ENCODE measurements around the gene UBTF. TPM values are rescaled to one million over a fixed set of nuclear protein-coding genes. Genes with fewer than 3 reads are reported as not detected.

UBTF gene
- total and polyA plus RNA-seq, 9 of the 15 experiments (the other 6 are each of a cell fraction or from before 2014, with no cell fraction given): 1.2 to 113 (median 83.6) TPM

DNA sequence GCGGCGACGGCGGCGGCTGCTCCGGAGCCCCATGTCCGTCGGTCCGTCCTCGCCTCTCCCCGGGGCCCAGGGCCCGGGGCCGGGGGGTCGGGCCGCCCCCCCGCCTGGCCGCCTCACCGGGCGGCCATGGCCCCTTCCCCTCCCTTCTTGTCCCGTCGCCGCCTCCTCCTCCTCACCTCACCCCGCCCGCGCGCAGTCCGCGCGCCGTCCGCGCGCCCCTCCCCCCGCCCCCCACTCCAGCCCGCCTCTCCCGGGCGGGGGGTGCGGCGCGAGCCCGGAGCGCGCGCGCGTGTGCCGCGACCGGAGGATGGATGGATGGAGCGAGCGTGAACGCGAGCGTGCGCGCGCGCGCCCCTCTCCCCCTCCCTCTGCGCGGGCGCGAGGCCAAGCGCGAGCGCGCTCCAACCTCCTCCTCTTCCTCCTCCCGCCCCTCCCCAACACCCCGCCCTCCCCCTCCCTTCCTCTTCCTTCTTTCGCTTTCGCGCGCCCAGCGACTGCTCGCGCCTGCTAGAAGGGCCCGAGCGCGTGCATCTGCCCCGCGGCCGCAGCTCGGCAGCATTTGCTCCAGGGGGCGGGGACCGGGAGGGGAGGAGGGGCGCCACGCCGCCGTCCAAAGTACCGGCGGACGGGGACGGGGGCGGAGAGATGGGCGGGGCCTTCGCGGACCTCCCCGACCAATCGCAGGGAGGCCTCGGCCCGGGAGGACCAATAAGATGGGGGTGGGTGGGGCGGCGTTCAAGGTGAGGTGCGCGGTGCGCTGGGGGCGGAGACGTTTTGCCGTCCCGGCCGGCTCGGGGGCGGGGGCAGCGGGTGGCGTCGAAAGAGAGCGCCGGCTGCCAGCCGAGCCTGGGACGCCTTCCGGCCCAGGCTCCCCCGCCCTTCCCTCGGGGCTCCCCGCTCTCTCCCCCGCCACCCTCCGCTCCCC lies 19.7 kb downstream of the UBTF start, which contains the start of gene ATXN7L3 (continued):
- TF ChIP-seq HDAC3 (IDR thresholded peaks at IDR 0.05; ENCODE audit: borderline replicate concordance, partially characterized antibody): no peak
- TF ChIP-seq CTBP1 (IDR thresholded peaks at IDR 0.05; ENCODE audit: borderline replicate concordance): peak; percentile 58; the same call in 1 of the 2 replicates
- no peak for TF ChIP-seq FOXK1 (CRISPR knock-in tag; IDR thresholded peaks at IDR 0.05; ENCODE audit: borderline replicate concordance)
- 0 out of 2 replicates have a peak, but pooled peaks have one; percentile 21 for TF ChIP-seq CHD2 (IDR thresholded peaks at IDR 0.05; ENCODE audit: low read depth, low read length)

DNA sequence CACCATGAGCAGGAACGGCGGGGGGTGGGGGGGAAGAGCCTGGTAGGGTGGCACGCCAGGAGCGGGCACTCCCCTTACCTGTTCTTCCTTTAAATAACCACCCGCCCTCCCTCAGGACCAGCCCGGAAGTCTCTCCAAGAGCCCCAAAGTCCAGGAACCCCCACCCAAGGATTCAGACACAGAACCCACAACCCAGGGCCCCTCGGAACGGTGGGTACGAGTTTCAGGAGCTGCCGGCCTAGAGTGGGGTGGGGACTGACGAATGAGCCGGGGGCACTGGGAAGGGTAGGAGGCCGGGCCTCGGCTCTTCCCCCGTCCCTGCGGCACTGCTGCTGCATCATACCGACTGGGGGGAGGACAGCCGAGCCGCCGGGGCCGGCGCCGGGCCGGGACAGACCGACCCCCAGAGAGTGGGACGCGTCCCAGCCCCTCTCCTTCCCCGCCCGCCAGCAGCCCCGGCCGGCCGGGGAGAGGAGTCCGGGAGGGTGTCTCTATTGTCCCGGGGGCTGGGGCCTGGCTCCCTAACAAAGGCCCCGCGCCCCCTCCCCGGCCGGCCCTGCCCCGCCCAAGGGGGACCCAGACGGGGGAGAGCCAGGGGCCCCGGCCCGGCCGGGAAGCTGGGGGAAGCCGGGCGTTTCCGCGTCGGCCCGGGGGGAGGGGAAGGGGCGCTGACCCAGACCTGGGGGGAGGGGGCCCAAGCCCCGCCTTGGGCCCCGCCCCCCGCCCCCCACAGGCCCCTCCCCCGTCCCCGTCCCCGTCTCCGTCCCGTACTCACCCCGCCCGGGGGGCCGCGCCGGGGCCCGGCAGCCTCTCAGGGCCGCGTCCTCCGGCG lies 20.5 kb downstream of the UBTF start:
- peaks cover 24% of the 10 kb centered on the region for H3K79me2 ChIP-seq (ENCODE audit: control insufficient read depth, insufficient read depth, low read length)
- H3K27me3 ChIP-seq (ENCODE audit: control insufficient read depth in 2 of 2, insufficient read depth in 2 of 2, low read length in 2 of 2): no peaks in the 10 kb centered on the region
- H3K27ac ChIP-seq (ENCODE audit: extremely low read depth, low read depth, low read length): peak overlapping the region; percentile 91
- H3K9me1 ChIP-seq (ENCODE audit: control insufficient read depth, insufficient read depth, low read length): no peaks in the 10 kb centered on the region
- H3K9me3 ChIP-seq (replicated peaks; ENCODE audit: control insufficient read depth, insufficient read depth, low read depth, low read length): no peaks in the 10 kb centered on the region
- peak; percentile 22 for ATAC-seq
- in situ Hi-C loops (cut with MboI) (no loop called here), intact Hi-C loops (cut with micrococcal nuclease) (loop anchor here (1.0 kb wide), 1 partner anchor 146 kb away; the partner anchor contains the start of gene GRN)
- H3K9ac ChIP-seq (ENCODE audit: insufficient read depth in 1 of 2, low read depth in 2 of 2, low read length in 2 of 2): peak overlapping the region; percentile 90 to 97
- peaks cover 27 to 38% of the 10 kb centered on the region in 2 experiments for H3K4me1 ChIP-seq (replicated peaks in 1 of 2; ENCODE audit: control insufficient read depth in 2 of 2, insufficient read depth in 2 of 2, low read length in 2 of 2)
- ChIA-PET CTCF (ENCODE audit: low intra/inter-chr PET ratio) (interaction anchor here (1.1 kb wide), 1 partner anchor 11 kb away, joined by 3 read pairs; no protein-coding TSS in a partner anchor), POLR2A (interaction anchor here (0.6 to 2.4 kb wide), 7 partner anchors 10 to 191 kb away, joined by 3 to 14 read pairs (median 5); partner anchors contain the start of genes ITGA2B and TMUB2)
- BruUV-seq (replicated peaks): no TSS peak
- WGBS (ENCODE audit: insufficient coverage, low coverage, missing lambda C conversion rate): 2% methylated on average over 9 of the region's 68 CpGs
- peak overlapping the region; percentile 42 for H2AFZ ChIP-seq (ENCODE audit: low read depth, low read length)
- peak overlapping the region; percentile 91 for H3K4me2 ChIP-seq (ENCODE audit: insufficient read depth, low read length)
- no peak for FAIRE-seq
- peak; percentile 69 to 95 (median 92) for DNase-seq (ENCODE audit: extremely low read depth in 1 of 4, low spot score in 3 of 4)
- H3K36me3 ChIP-seq (ENCODE audit: control insufficient read depth, insufficient read depth, low read length): peaks cover 39% of the 10 kb centered on the region; the same call in 2 of the 3 replicates
- no peaks in the 10 kb centered on the region; the same call in 1 of the 2 replicates for H4K20me1 ChIP-seq (replicated peaks; ENCODE audit: control insufficient read depth, insufficient read depth, low read length)
- peak overlapping the region; percentile 79 for H3K4me3 ChIP-seq
- TF ChIP-seq PHF20 (IDR thresholded peaks at IDR 0.05; ENCODE audit: partially characterized antibody): no peak
- TF ChIP-seq, protein P1, sequence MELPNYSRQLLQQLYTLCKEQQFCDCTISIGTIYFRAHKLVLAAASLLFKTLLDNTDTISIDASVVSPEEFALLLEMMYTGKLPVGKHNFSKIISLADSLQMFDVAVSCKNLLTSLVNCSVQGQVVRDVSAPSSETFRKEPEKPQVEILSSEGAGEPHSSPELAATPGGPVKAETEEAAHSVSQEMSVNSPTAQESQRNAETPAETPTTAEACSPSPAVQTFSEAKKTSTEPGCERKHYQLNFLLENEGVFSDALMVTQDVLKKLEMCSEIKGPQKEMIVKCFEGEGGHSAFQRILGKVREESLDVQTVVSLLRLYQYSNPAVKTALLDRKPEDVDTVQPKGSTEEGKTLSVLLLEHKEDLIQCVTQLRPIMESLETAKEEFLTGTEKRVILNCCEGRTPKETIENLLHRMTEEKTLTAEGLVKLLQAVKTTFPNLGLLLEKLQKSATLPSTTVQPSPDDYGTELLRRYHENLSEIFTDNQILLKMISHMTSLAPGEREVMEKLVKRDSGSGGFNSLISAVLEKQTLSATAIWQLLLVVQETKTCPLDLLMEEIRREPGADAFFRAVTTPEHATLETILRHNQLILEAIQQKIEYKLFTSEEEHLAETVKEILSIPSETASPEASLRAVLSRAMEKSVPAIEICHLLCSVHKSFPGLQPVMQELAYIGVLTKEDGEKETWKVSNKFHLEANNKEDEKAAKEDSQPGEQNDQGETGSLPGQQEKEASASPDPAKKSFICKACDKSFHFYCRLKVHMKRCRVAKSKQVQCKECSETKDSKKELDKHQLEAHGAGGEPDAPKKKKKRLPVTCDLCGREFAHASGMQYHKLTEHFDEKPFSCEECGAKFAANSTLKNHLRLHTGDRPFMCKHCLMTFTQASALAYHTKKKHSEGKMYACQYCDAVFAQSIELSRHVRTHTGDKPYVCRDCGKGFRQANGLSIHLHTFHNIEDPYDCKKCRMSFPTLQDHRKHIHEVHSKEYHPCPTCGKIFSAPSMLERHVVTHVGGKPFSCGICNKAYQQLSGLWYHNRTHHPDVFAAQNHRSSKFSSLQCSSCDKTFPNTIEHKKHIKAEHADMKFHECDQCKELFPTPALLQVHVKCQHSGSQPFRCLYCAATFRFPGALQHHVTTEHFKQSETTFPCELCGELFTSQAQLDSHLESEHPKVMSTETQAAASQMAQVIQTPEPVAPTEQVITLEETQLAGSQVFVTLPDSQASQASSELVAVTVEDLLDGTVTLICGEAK (IDR thresholded peaks at IDR 0.05): no peak
- TF ChIP-seq, protein P1 (CRISPR knock-in tag; IDR thresholded peaks at IDR 0.05): no peak
- no peak for TF ChIP-seq NFE2 (IDR thresholded peaks at IDR 0.05; ENCODE audit: low read depth)
- no peak for TF ChIP-seq ZNF589 (CRISPR knock-in tag; IDR thresholded peaks at IDR 0.05; ENCODE audit: low read depth)

Data from K562 (cell line).